Neural progenitor cell (in vitro differentiated cells): ENCODE measurements around the gene SMAD2. TPM values are rescaled to one million over a fixed set of nuclear protein-coding genes. Genes with fewer than 3 reads are reported as not detected.

Experiments used
- DNase-seq: peaks from one replicate; pipeline ENCODE4 v3.0.0-alpha.2; 2016; ENCODE audit warnings: low spot score
- H2AFZ ChIP-seq: fragments of 200-600 bp; sonication (generic); replicated peaks from 2 replicates; pipeline ENCODE4 v1.6.1; 2016; ENCODE audit warnings: antibody characterized with exemption
- H3F3A ChIP-seq: fragments of 200-600 bp; sonication (generic); 2 replicates; pipeline ENCODE4 v1.6.1; 2016; ENCODE audit warnings: antibody characterized with exemption, low read depth
- H3K27ac ChIP-seq: fragments of 200-600 bp; sonication (generic); 2 replicates; pipeline ENCODE4 v1.5.1; 2016; ENCODE audit warnings: mild to moderate bottlenecking
- H3K27me3 ChIP-seq: fragments of 200-600 bp; sonication (generic); 2 replicates; pipeline ENCODE4 v1.6.1; 2016; ENCODE audit warnings: mild to moderate bottlenecking, moderate library complexity
- H3K36me3 ChIP-seq: fragments of 200-600 bp; sonication (generic); 2 replicates; pipeline ENCODE4 v1.5.1; 2016
- H3K4me1 ChIP-seq: fragments of 200-600 bp; sonication (generic); 2 replicates; pipeline ENCODE4 v1.6.1; 2016; ENCODE audit warnings: mixed run types
- H3K4me2 ChIP-seq: fragments of 200-600 bp; sonication (generic); 2 replicates; pipeline ENCODE4 v1.6.1; 2016
- H3K4me3 ChIP-seq: fragments of 200-600 bp; sonication (generic); 2 replicates; pipeline ENCODE4 v1.5.1; 2016
- H3K79me2 ChIP-seq: fragments of 200-600 bp; sonication (generic); 2 replicates; pipeline ENCODE4 v1.6.1; 2016; ENCODE audit warnings: low read depth
- H3K9ac ChIP-seq: fragments of 200-600 bp; sonication (generic); 2 replicates; pipeline ENCODE4 v1.6.1; 2016
- H3K9me3 ChIP-seq: fragments of 200-600 bp; sonication (generic); 2 replicates; pipeline ENCODE4 v1.5.1; 2016; ENCODE audit warnings: low read depth
- H4K20me1 ChIP-seq: fragments of 200-600 bp; sonication (generic); 2 replicates; pipeline ENCODE4 v1.6.1; 2016; ENCODE audit warnings: low read depth
- H3K27ac Mint-ChIP-seq: 3 replicates; pipeline ENCODE4 v1.8.0; 2021; ENCODE audit warnings: mixed read lengths
- H3K27me3 Mint-ChIP-seq: 2 replicates; pipeline ENCODE4 v1.8.0; 2022; ENCODE audit warnings: low read depth, mild to moderate bottlenecking, inconsistent platforms, moderate library complexity, mixed read lengths; ENCODE audit not compliant: insufficient read depth
- H3K36me3 Mint-ChIP-seq: 3 replicates; pipeline ENCODE4 v1.8.0; 2021; ENCODE audit warnings: mixed read lengths
- H3K4me1 Mint-ChIP-seq: 3 replicates; pipeline ENCODE4 v1.8.0; 2021; ENCODE audit warnings: mixed read lengths
- H3K4me3 Mint-ChIP-seq: 3 replicates; pipeline ENCODE4 v1.8.0; 2021; ENCODE audit warnings: mild to moderate bottlenecking, moderate library complexity, mixed read lengths
- H3K9me3 Mint-ChIP-seq: 3 replicates; pipeline ENCODE4 v1.8.0; 2020; ENCODE audit warnings: mixed read lengths
- CTCF ChIP-seq: fragments of 200-600 bp; sonication (generic); IDR thresholded peaks from 2 replicates; pipeline ENCODE4 v1.5.1; 2017; ENCODE audit warnings: antibody characterized with exemption, mild to moderate bottlenecking
- EZH2 ChIP-seq: fragments of 200-600 bp; sonication (generic); IDR thresholded peaks from 2 replicates; pipeline ENCODE4 v1.6.1; 2017; ENCODE audit warnings: antibody characterized with exemption, mild to moderate bottlenecking, moderate library complexity
- EZH2phosphoT487 ChIP-seq: fragments of 200-600 bp; sonication (generic); IDR thresholded peaks from 2 replicates; pipeline ENCODE4 v1.6.1; 2017; ENCODE audit warnings: antibody characterized with exemption
- total RNA-seq: library from RNA; depleted of rRNA; stranded (reverse); fragments of >200 nt; gene quantifications from 2 replicates; pipeline ENCODE4 v1.2.3, GENCODE V29; 2015; ENCODE audit warnings: low replicate concordance

Gene SMAD2
- 170 and 233 TPM in 2 replicates for total RNA-seq

GRCh38 chr18:47930199-47930930, at the start of gene SMAD2:
SMAD2 (minus strand) TSS chr18:47930659; CDS start chr18:47896756, 33,903 bp downstream.
- H3K36me3 ChIP-seq: no peaks in the 10 kb centered on the region
- peak; percentile 93 for DNase-seq
- H3K27me3 ChIP-seq: no peaks in the 10 kb centered on the region
- H3F3A ChIP-seq: peaks cover 85% of the 10 kb centered on the region
- peak within 1 kb of the TSS; percentile 76 for H2AFZ ChIP-seq
- H3K27ac ChIP-seq: peak within 1 kb of the TSS; percentile 99
- Mint-ChIP-seq H3K9me3 (peaks cover 2% of the 10 kb centered on the region), H3K27ac (peak within 1 kb of the TSS; percentile 85), H3K27me3 (peaks cover 4% of the 10 kb centered on the region), H3K36me3 (peaks cover 3% of the 10 kb centered on the region), H3K4me3 (peak within 1 kb of the TSS; percentile 95), H3K4me1 (peaks cover 38% of the 10 kb centered on the region)
- H3K79me2 ChIP-seq: peaks cover 49% of the 10 kb centered on the region
- H3K4me1 ChIP-seq: peaks cover 70% of the 10 kb centered on the region
- peak within 1 kb of the TSS; percentile 99 for H3K4me3 ChIP-seq
- TF ChIP-seq EZH2phosphoT487 (no peak), CTCF (no peak), EZH2 (no peak)
- peaks cover 46% of the 10 kb centered on the region for H4K20me1 ChIP-seq
- H3K4me2 ChIP-seq: peak within 1 kb of the TSS; percentile 97
- peak within 1 kb of the TSS; percentile 63 for H3K9ac ChIP-seq
- no peaks in the 10 kb centered on the region for H3K9me3 ChIP-seq

GRCh38 chr18:47979611-47980200, 49.2 kb upstream of the SMAD2 start:
- no peaks in the 10 kb centered on the region for H3K79me2 ChIP-seq
- no peak overlapping the region for H3K27ac ChIP-seq
- peaks cover 59% of the 10 kb centered on the region for H3K4me1 ChIP-seq
- H3K4me3 ChIP-seq: no peak overlapping the region
- no peak overlapping the region for H3K9ac ChIP-seq
- H3K9me3 Mint-ChIP-seq: peaks cover 2% of the 10 kb centered on the region
- H4K20me1 ChIP-seq: no peaks in the 10 kb centered on the region
- peaks cover 47% of the 10 kb centered on the region for H3K4me1 Mint-ChIP-seq
- H3K4me3 Mint-ChIP-seq: no peak overlapping the region
- peaks cover 13% of the 10 kb centered on the region for H3K27me3 Mint-ChIP-seq
- no peaks in the 10 kb centered on the region for H3K9me3 ChIP-seq
- peak overlapping the region; percentile 66 for H3K27ac Mint-ChIP-seq
- H3K27me3 ChIP-seq: no peaks in the 10 kb centered on the region
- H3F3A ChIP-seq: peaks cover 61% of the 10 kb centered on the region
- no peak overlapping the region for H2AFZ ChIP-seq
- no peaks in the 10 kb centered on the region for H3K36me3 ChIP-seq
- H3K4me2 ChIP-seq: peak overlapping the region; percentile 42
- DNase-seq: no peak
- H3K36me3 Mint-ChIP-seq: no peaks in the 10 kb centered on the region
- no peak for TF ChIP-seq EZH2phosphoT487
- TF ChIP-seq EZH2: no peak
- TF ChIP-seq CTCF: no peak

- Mint-ChIP-seq H3K36me3 (no peaks in the 10 kb centered on the region), H3K27ac (no peak overlapping the region), H3K9me3 (peaks cover 2% of the 10 kb centered on the region), H3K27me3 (peaks cover 15% of the 10 kb centered on the region), H3K4me1 (peaks cover 48% of the 10 kb centered on the region), H3K4me3 (no peak overlapping the region)
- Histone ChIP-seq H3K4me1 (peaks cover 68% of the 10 kb centered on the region), H3K4me3 (no peak overlapping the region), H3K27ac (peak overlapping the region; percentile 60), H4K20me1 (no peaks in the 10 kb centered on the region), H3K4me2 (peak overlapping the region; percentile 60), H3K9ac (no peak overlapping the region), H3K27me3 (no peaks in the 10 kb centered on the region), H3F3A (peaks cover 65% of the 10 kb centered on the region), H3K9me3 (no peaks in the 10 kb centered on the region), H2AFZ (no peak overlapping the region), H3K36me3 (no peaks in the 10 kb centered on the region), H3K79me2 (no peaks in the 10 kb centered on the region)
- TF ChIP-seq EZH2 (no peak), CTCF (no peak), EZH2phosphoT487 (no peak)
- DNase-seq: peak; percentile 60
These were observed 48.1 kb upstream of the SMAD2 start for GRCh38 chr18:47978603-47979002.
